Ishikawa (cell line): ENCODE data around the gene PTPA.

Experiments
- CEBPB ChIP-seq: IDR thresholded peaks from 2 replicates; pipeline ENCODE4 v1.6.1; 2012
- CREB1 ChIP-seq: IDR thresholded peaks from 2 replicates; pipeline ENCODE4 v1.6.1; 2012; ENCODE audit warnings: low read depth
- FOXM1 ChIP-seq: IDR thresholded peaks from 2 replicates; pipeline ENCODE4 v1.6.1; 2012; ENCODE audit warnings: low read depth, borderline replicate concordance
- NFIC ChIP-seq: IDR thresholded peaks from 2 replicates; pipeline ENCODE4 v1.6.1; 2012
- RAD21 ChIP-seq: IDR thresholded peaks from 2 replicates; pipeline ENCODE4 v1.6.1; 2012; ENCODE audit warnings: low read depth
- TF ChIP-seq, protein P1 (sequence below): IDR thresholded peaks from 2 replicates; pipeline ENCODE4 v1.6.1; 2012

DNA sequence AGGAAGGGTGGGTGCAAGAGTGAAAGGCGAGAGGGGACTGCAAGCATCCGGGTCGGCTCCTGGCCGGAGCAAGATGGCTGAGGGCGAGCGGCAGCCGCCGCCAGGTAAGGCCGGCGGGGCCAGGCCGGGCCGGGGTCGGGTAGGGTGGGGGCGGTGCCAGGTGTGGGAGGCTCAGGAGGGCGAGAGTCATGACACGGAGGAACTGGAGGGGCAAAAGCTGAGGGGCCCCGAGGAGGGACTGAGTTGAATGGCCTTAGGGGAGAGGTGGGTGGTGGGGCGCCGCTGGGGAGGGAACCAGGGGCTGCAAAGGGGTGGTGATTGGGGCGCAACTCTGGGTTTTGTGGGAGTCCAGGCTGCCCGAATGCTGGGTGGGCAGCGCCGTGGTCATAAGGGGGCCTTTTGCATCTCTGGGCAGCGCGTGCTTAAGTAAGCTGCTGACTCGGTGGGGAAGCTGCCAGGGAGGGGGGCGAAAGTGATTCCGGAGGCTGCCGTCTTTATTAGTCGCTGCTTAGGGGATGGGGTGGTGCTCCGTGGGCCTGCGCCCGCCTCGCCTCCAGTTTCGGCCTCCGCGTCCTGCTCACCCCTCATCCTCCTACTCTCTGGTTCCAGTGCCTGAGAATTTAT, 425 bp downstream of the PTPA start:
- TF ChIP-seq CEBPB, result no peak; the same call in 1 of the 2 replicates
- no peak for TF ChIP-seq CREB1
- no peak for TF ChIP-seq NFIC
- TF ChIP-seq, protein P1, sequence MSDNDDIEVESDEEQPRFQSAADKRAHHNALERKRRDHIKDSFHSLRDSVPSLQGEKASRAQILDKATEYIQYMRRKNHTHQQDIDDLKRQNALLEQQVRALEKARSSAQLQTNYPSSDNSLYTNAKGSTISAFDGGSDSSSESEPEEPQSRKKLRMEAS, result no peak; the same call in 1 of the 2 replicates
- TF ChIP-seq RAD21, result no peak
- TF ChIP-seq FOXM1, result no peak
